Suprapubic skin (tissue), 4 donors: ENCODE results near the gene APOE. TPM values are rescaled to one million over a fixed set of nuclear protein-coding genes. Genes with fewer than 3 reads are reported as not detected.

Experiments used
- DNase-seq, 2 donors: peaks; one replicate each; pipeline ENCODE4 v3.0.0-alpha.2; 2019; ENCODE audit warnings: low spot score in 2 of 2
- H3K27ac ChIP-seq: fragments of 200-600 bp; sonication (generic); one replicate; pipeline ENCODE4 v1.5.1; 2019
- H3K27me3 ChIP-seq: fragments of 200-600 bp; sonication (generic); one replicate; pipeline ENCODE4 v1.5.1; 2019
- H3K36me3 ChIP-seq: fragments of 200-600 bp; sonication (generic); one replicate; pipeline ENCODE4 v1.5.1; 2019
- H3K4me1 ChIP-seq: fragments of 200-600 bp; sonication (generic); one replicate; pipeline ENCODE4 v1.5.1; 2019
- H3K4me3 ChIP-seq: fragments of 200-600 bp; sonication (generic); one replicate; pipeline ENCODE4 v1.5.1; 2019; ENCODE audit warnings: mild to moderate bottlenecking
- H3K9me3 ChIP-seq: fragments of 200-600 bp; sonication (generic); one replicate; pipeline ENCODE4 v1.5.1; 2019
- CTCF ChIP-seq, 2 donors: fragments of 200-600 bp in 1 of 2; fragments of 450-650 bp in 1 of 2; sonication (generic) in 1 of 2; IDR thresholded peaks; one replicate each; pipeline ENCODE4 v1.5.1; 2016 to 2019; ENCODE audit warnings: antibody characterized with exemption in 2 of 2, mild to moderate bottlenecking in 1 of 2, moderate library complexity in 1 of 2
- EP300 ChIP-seq: sonication (generic); formaldehyde crosslinking; IDR thresholded peaks from one replicate; pipeline ENCODE4 v1.6.1; 2017; ENCODE audit warnings: antibody characterized with exemption
- POLR2A ChIP-seq, 2 donors: fragments of 450-650 bp; IDR thresholded peaks; one replicate each; pipeline ENCODE4 v1.6.1; 2017; ENCODE audit warnings: antibody characterized with exemption in 2 of 2, mild to moderate bottlenecking in 2 of 2, moderate library complexity in 2 of 2
- POLR2AphosphoS5 ChIP-seq, 3 donors: sonication (generic); formaldehyde crosslinking; IDR thresholded peaks; one replicate each; pipeline ENCODE4 v1.6.1; 2017; ENCODE audit warnings: antibody characterized with exemption in 3 of 3
- WGBS: methylation state at CpG from one replicate; pipeline ENCODE4 v1.1.5; 2018; 5-methylcytosine and 5-hydroxymethylcytosine counted together
- total RNA-seq, 4 donors: library from RNA; depleted of rRNA; stranded (reverse); fragments of >200 nt; gene quantifications; one replicate each; pipeline ENCODE4 v1.1.0, GENCODE V29; 2016

The APOE gene
- total RNA-seq, 4 donors from 2014 or later, result 418 to 859 (median 594) TPM

GRCh38 chr19:44891016-44891882, 14.3 kb upstream of the APOE start, which contains the start of gene TOMM40:
TOMM40 (plus strand) TSS chr19:44891254; CDS start chr19:44891416, 162 bp downstream.
- TF ChIP-seq CTCF (IDR thresholded peaks at IDR 0.05) (no peak), EP300 (no peak), POLR2AphosphoS5 (IDR thresholded peaks at IDR 0.05) (no peak), POLR2A (IDR thresholded peaks at IDR 0.05) (no peak)
- peaks cover 52% of the 10 kb centered on the region for H3K36me3 ChIP-seq
- H3K27me3 ChIP-seq, result no peaks in the 10 kb centered on the region
- no peaks in the 10 kb centered on the region for H3K9me3 ChIP-seq
- WGBS, result 1% methylated on average over 35 of the region's 81 CpGs
- peak within 1 kb of the TSS; percentile 98 for H3K27ac ChIP-seq
- peaks cover 29% of the 10 kb centered on the region for H3K4me1 ChIP-seq
- peak in 1 of 2 donors; percentile 100 for DNase-seq
- peak within 1 kb of the TSS; percentile 86 for H3K4me3 ChIP-seq

GRCh38 chr19:44892932-44893331, 12.7 kb upstream of the APOE start:
- TF ChIP-seq EP300 (no peak), POLR2A (IDR thresholded peaks at IDR 0.05) (no peak), POLR2AphosphoS5 (IDR thresholded peaks at IDR 0.05) (no peak), CTCF (IDR thresholded peaks at IDR 0.05) (no peak)
- DNase-seq, result no peak
- no peak overlapping the region for H3K27ac ChIP-seq
- no peak overlapping the region for H3K4me3 ChIP-seq
- no peaks in the 10 kb centered on the region for H3K9me3 ChIP-seq
- no peaks in the 10 kb centered on the region for H3K27me3 ChIP-seq
- peaks cover 29% of the 10 kb centered on the region for H3K4me1 ChIP-seq
- 90% methylated on average over 7 of the region's 7 CpGs for WGBS
- H3K36me3 ChIP-seq, result peaks cover 52% of the 10 kb centered on the region

GRCh38 chr19:44893332-44894051, 12.1 kb upstream of the APOE start:
- Histone ChIP-seq H3K36me3 (peaks cover 53% of the 10 kb centered on the region), H3K9me3 (no peaks in the 10 kb centered on the region), H3K4me3 (no peak overlapping the region), H3K27me3 (no peaks in the 10 kb centered on the region), H3K4me1 (peaks cover 29% of the 10 kb centered on the region), H3K27ac (no peak overlapping the region)
- TF ChIP-seq POLR2AphosphoS5 (IDR thresholded peaks at IDR 0.05) (no peak), CTCF (IDR thresholded peaks at IDR 0.05) (no peak), EP300 (no peak), POLR2A (IDR thresholded peaks at IDR 0.05) (no peak)
- 89% methylated on average over 8 of the region's 18 CpGs for WGBS
- DNase-seq, result no peak

GRCh38 chr19:44894052-44894400, 11.6 kb upstream of the APOE start:
- H3K4me3 ChIP-seq, result no peak overlapping the region
- DNase-seq, result no peak
- TF ChIP-seq EP300, result no peak
- no peak for TF ChIP-seq POLR2A (IDR thresholded peaks at IDR 0.05)
- TF ChIP-seq POLR2AphosphoS5 (IDR thresholded peaks at IDR 0.05), result no peak
- TF ChIP-seq CTCF (IDR thresholded peaks at IDR 0.05), result no peak
- no peaks in the 10 kb centered on the region for H3K27me3 ChIP-seq
- 89% methylated on average over 6 of the region's 6 CpGs for WGBS
- no peaks in the 10 kb centered on the region for H3K9me3 ChIP-seq
- H3K27ac ChIP-seq, result no peak overlapping the region
- H3K36me3 ChIP-seq, result peaks cover 55% of the 10 kb centered on the region
- peaks cover 29% of the 10 kb centered on the region for H3K4me1 ChIP-seq

GRCh38 chr19:44894946-44895345, 10.7 kb upstream of the APOE start:
- Histone ChIP-seq H3K27ac (no peak overlapping the region), H3K4me1 (peaks cover 21% of the 10 kb centered on the region), H3K4me3 (no peak overlapping the region), H3K27me3 (no peaks in the 10 kb centered on the region), H3K9me3 (no peaks in the 10 kb centered on the region), H3K36me3 (peaks cover 61% of the 10 kb centered on the region)
- TF ChIP-seq CTCF (IDR thresholded peaks at IDR 0.05), result no peak
- TF ChIP-seq POLR2A (IDR thresholded peaks at IDR 0.05), result no peak
- TF ChIP-seq POLR2AphosphoS5 (IDR thresholded peaks at IDR 0.05), result no peak
- TF ChIP-seq EP300, result no peak
- no peak for DNase-seq
- 80% methylated on average over 9 of the region's 9 CpGs for WGBS
